GM18526 (cell line): ENCODE measurements around the gene GID4.

ENCODE experiments used
- POLR2A ChIP-seq: IDR thresholded peaks from 3 replicates; pipeline ENCODE4 v1.6.1; 2011; ENCODE audit not compliant: insufficient read length; ENCODE audit errors: extremely low read depth

The GID4 gene

GRCh38 chr17:18101828-18102227 lies 62.6 kb downstream of the GID4 start:
- TF ChIP-seq POLR2A: no peak

- TF ChIP-seq POLR2A: no peak
Observed at GRCh38 chr17:18102640-18103039, 63.4 kb downstream of the GID4 start.

- no peak for TF ChIP-seq POLR2A
Observed at GRCh38 chr17:18105027-18105426, 65.8 kb downstream of the GID4 start.

GRCh38 chr17:18105595-18105994 lies 66.4 kb downstream of the GID4 start:
- TF ChIP-seq POLR2A: no peak

GRCh38 chr17:18106211-18106610 lies 67.0 kb downstream of the GID4 start:
- no peak for TF ChIP-seq POLR2A

- TF ChIP-seq POLR2A: no peak
Observed at GRCh38 chr17:18107061-18107790, 68.0 kb downstream of the GID4 start.

- TF ChIP-seq POLR2A: no peak
Observed at GRCh38 chr17:18107971-18108370, 68.8 kb downstream of the GID4 start.

- TF ChIP-seq POLR2A: no peak
Observed at GRCh38 chr17:18108401-18109312, 69.4 kb downstream of the GID4 start, which contains the start of gene MYO15A. Gene MYO15A, plus strand, starts transcription at chr17:18108756. Its CDS starts 10,045 bp downstream, at chr17:18118801.

- no peak for TF ChIP-seq POLR2A
Observed at GRCh38 chr17:18109935-18110485, 70.8 kb downstream of the GID4 start.

- TF ChIP-seq POLR2A: no peak
Observed at GRCh38 chr17:18110636-18111145, 71.5 kb downstream of the GID4 start.

GRCh38 chr17:18111330-18111971 lies 72.2 kb downstream of the GID4 start:
- TF ChIP-seq POLR2A: no peak

GRCh38 chr17:18115517-18115916 lies 76.3 kb downstream of the GID4 start:
- TF ChIP-seq POLR2A: no peak

GRCh38 chr17:18116078-18116477 lies 76.9 kb downstream of the GID4 start:
- no peak for TF ChIP-seq POLR2A

GRCh38 chr17:18117533-18117932 lies 78.3 kb downstream of the GID4 start:
- TF ChIP-seq POLR2A: no peak
